Inflammatory macrophage (primary cell): ENCODE data around the gene CLCF1.
A peak's percentile ranks its signal among the peaks of the same experiment; 100 is the strongest.

Source experiments
- DNase-seq, 2 donors: peaks; one replicate each; pipeline ENCODE4 v3.0.0-alpha.2; 2020 to 2022

CLCF1 gene

GRCh38 chr11:67374571-67375281, 1.3 kb upstream of the CLCF1 start:
- no peak for DNase-seq

DNA sequence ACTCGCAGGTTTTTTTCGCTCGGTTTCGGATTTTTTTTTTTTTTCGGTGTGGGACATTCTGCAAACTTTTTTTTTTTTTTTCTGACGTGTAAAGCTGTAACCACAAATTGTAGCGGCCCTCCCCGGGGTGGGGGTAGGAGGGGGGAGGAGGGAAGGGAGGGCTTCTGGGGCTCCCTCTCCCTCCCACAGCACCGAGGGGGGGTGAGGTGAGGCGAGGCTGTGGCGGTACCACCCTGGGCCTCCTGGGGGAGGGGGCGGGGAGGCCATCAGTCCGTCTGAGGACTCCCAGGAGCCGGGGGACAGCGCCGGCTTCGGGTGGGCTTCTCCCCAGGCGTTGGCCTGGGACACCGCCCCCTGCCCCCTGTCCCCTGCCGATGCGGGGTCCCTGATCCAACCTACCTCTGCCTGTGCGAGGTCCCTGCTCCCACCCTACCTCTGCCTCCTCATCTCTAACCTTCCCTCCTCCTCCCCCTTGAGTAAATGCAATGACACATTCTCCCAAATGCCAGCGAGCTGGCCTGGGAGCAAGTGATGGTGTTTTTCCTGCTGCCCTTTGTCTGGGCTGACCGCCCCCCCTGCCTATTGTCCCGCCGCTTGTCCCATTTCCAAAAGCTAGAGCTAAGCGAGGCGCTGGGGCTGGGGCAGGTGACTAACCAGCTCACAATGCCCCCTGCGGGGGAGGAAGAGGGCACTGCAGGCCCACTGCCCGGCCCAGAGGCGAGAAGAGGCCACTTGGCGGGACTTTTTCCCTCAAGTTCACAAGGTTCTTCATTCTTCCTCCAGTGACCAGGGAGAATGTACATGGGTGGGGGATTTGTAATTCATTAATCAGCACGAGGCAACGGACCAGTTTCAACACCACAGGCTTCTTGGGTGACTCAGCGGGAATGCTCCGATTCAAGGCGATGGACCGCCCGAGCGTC, 511 bp upstream of the CLCF1 start:
- peak; percentile 85 to 87 for DNase-seq

- DNase-seq, result no peak
These were observed 941 bp downstream of the CLCF1 start for GRCh38 chr11:67372321-67372992.

- DNase-seq, result peak in 1 of 2 donors; percentile 42
These were observed 1.5 kb downstream of the CLCF1 start for GRCh38 chr11:67371911-67372320.

- peak; percentile 82 to 87 for DNase-seq
These were observed 2.0 kb downstream of the CLCF1 start for GRCh38 chr11:67371189-67371910.

DNA sequence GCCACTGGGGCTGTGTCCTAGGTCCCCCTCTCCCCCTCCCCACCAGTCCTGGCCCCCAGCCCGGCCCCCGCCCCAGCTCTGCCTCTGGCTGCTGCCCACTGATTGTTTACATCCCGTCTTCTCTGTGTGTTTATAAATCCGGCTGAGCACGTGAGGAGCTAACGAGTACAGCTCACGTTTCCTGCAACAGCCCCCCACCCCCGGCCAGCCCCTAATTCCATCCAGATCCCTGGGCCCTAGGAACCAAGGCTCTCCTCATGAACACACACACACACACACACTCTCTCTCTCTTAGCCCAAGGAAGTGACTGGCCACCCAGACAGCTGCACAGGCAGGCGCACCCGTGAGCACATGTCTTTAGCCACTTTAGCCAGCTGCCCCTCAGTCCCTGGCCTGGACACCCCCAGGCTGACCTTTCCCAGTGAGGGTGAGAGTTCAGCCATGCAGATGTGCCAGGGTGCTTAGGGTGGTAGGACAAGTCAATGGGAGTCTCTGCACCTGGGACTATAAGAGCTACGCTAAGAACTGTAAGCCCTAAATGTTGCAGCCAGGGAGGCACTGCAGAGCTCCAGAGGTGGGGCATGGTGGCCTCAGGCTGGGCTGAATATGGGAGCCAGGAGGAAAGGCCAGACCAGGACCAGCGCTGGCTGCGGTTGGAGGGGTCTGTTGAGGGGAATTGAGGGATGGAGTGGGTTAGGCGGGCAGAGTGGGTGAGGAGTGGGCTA, 2.9 kb downstream of the CLCF1 start:
- no peak for DNase-seq

DNA sequence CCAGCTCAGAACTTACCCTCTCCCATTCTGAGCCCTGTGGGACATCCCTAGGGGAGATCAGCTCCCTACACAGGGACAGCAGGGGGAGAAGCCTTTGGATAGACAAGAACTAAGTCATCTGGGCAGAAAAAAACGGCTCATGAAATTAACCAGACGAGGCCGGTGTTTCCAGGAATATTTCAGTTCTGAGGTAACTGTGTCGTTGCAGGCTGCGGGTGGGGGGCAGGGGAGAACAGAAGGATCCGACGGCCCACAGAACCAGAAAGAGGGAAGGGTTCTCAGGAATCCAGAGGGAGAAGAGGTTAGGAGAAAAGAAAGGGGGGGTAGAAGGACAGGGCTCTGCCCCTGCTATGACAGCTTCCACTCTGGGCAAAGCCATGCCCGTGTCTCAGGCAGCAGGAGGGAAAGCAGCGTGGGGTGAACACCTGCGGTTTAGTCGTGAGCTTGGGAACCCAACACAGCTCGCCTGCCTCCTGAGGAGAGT, 3.6 kb downstream of the CLCF1 start:
- no peak for DNase-seq

DNA sequence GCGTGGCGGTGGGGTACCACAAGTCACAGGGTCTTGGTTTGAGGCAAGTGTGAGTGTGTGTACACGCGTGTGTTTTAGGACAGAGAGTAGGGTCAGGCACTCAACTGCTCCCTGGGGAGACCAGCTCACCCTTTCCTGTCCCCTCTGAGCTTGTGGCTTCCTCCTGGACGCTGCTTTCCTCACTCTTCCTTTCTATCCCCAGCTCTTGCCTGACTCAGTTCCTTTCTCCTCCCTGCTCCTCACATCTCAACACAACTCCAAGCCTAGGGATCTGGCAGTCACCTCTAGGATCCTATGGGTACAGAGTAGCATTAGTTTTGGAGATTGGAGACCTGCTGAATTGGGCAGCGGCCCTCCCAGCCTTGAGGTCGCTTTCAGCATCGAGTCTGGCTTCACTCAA, 4.1 kb downstream of the CLCF1 start:
- no peak for DNase-seq

DNA sequence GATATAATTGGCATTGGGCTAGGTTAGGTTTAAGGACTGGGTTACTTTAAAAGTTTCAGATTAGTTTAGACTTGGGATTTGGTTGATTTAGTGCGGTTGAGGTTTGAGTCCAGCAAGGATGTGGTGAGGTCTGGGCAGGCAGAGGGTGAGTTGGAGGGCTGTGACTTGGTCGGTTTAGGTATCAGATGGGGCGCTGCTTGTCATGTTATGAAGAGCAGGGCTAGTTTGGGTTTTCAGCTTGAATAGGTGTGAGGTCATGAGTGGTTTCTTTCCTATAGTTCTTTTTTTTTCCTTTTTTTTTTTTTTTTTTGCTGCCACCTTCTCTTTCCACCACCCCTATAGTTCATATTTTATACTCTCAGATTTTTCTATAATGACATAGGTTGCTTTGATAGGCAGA, 4.8 kb downstream of the CLCF1 start:
- DNase-seq, result no peak

- no peak for DNase-seq
These were observed 5.6 kb downstream of the CLCF1 start for GRCh38 chr11:67367761-67368227.

- peak in 1 of 2 donors; percentile 35 for DNase-seq
These were observed 6.2 kb downstream of the CLCF1 start for GRCh38 chr11:67366961-67367760.

DNA sequence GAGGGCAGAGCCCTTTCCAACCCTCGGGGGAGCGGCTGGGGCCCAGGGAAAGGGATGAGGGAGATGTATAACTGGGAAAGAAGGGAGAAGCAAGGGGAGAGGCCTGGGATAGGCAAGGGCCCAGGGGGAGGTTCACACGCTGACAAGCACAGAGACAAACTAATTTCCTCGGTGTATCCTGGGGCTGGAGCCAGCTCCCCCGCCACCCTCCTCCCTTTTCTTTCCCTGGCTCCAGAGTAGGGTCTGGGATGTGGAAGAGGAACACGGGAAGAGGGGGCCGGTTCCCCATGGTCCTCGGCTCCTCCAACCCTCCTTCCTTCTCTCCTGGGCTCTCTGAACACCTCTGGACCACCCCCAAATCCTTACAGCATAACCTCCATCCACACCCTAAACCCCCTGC, 6.9 kb downstream of the CLCF1 start:
- no peak for DNase-seq

DNA sequence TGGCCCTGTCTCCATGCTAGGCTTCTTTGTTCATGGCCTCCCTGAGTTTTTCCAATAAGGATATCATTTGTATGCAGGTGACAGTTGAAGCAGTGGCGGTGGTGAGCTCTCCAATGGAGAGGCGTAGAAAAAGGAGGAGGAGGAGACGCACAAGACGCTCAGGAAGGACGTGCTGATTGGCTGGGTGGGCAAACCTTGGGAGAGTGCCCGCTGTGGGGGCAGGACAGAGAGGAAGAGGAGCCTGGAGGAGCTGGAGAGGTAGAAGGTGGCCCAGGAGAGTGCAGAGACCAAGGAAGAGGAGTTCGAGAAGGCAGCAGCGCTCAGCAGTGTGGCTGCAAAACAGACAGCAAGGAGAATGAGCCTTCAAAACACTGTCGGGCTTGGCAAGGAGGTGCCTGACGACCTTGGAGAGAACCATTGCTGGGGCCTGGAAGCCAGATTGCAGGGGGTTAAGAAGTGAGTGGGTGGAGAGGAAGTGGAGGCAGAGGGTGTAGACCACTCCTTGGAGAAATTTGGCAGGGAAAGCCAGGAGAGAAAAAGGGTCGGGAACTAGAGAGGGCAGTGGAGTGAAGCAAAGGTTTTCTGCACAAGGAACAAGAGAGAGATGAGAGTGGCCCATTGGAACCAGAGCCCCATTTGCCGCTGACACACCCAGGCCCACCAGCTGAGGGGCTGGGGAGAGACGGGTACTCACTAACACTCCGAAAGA, 7.5 kb downstream of the CLCF1 start:
- DNase-seq, result no peak

- DNase-seq, result no peak
These were observed 8.3 kb downstream of the CLCF1 start for GRCh38 chr11:67364783-67365722.

- DNase-seq, result no peak
These were observed 9.2 kb downstream of the CLCF1 start for GRCh38 chr11:67364169-67364568.

DNA sequence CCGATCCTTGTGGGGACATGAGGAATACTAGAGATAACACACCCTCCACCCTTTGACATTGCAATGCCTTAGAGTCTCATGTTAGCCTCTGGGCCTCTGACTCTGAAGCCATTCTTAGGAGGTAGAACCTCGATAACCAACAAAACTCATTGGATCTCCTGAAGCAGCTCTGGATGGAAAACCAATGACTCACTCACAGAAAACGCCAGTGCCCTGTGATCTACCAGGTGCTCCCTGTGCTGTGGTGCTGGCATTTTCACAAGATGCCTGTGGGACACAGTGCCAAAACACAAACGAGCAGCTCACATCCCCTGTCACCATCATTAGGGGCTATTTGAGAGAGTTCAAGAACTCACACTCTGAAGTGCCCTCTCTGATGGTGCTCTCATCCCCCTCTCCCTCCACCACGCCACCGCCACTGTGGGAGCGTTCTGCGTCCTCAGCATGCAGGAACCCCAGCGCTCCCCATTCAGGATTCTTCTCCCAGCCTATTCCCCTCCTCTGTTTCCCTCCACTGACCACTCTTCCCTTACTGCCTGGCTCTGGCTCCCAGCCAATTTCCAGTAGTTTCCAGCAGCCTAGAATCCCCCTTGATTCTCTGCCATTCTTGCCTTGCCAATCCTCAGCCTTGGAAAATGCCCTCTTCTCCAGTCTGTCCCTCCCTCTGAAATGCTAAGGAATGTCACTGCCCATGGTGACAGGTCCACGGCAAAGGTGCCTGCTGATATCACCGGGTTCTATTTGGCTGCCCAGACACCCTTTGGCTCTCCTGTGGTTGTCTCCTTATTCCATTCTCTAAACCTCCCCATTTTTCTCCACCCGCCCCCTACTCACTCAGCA, 15.3 kb downstream of the CLCF1 start:
- no peak for DNase-seq

DNA sequence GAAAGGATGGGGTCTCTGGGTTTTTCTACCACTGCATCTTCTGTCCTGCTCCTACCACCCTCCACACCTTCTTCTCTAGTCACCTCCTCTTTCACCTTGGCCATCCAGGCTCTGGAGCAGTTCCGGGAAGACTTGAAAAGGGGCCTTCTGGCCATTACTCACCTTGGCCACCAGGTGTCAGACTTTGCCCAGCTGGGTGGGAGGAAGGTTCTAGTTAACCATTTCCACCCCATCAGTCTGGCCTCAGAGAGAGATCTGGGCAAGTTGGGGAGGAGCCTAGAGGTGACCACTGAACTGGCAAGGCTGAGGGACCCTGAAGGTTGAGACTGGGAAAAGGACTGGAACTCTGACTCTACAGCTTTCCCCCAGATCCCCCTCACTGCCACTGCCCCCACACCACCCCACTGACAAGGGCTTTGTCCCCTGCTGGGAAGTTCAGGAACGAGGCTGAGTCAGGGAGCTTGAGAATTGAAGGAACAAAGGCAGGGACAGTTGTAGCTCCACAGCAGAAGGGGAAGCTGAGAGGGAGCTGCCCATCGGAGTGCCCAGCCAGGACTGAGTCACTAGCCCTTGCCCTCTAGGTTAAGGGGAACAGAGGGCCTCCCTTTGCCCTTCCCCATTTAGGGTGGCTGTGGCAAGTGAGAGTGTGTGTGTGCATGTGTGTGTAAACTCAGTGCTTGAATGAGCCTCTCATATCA, 16.4 kb downstream of the CLCF1 start:
- DNase-seq, result peak; percentile 95 to 96
